NCI-H2171 treated with DMSO at 0.1 percent for 48 hours (cell line): ENCODE measurements around the gene YIF1A.

Source experiments
- DNase-seq: peaks from one replicate; lab custom pipeline; 2025; lab: John Stamatoyannopoulos, UW

Gene YIF1A

GRCh38 chr11:66288671-66289547 lies at the start of gene YIF1A:
Gene YIF1A (minus strand): TSS chr11:66289143. CDS start chr11:66288985, 158 bp downstream.
- peak; percentile 99 for DNase-seq

- peak; percentile 68 for DNase-seq
These were observed 48.4 kb upstream of the YIF1A start for GRCh38 chr11:66337103-66337899.

- DNase-seq, result peak; percentile 98
These were observed 47.5 kb upstream of the YIF1A start, which contains the start of gene RIN1 for GRCh38 chr11:66336234-66337102. Gene RIN1 (minus strand): TSS chr11:66336434. CDS start chr11:66336402, 32 bp downstream.

GRCh38 chr11:66335531-66336233 lies 46.7 kb upstream of the YIF1A start:
- DNase-seq, result peak; percentile 42

GRCh38 chr11:66334605-66335442 lies 45.9 kb upstream of the YIF1A start:
- peak; percentile 69 for DNase-seq

GRCh38 chr11:66333896-66334604 lies 45.1 kb upstream of the YIF1A start:
- peak; percentile 37 for DNase-seq

GRCh38 chr11:66333220-66333877 lies 44.4 kb upstream of the YIF1A start:
- no peak for DNase-seq

GRCh38 chr11:66332371-66333219 lies 43.7 kb upstream of the YIF1A start:
- DNase-seq, result no peak

GRCh38 chr11:66331542-66332370 lies 42.8 kb upstream of the YIF1A start:
- no peak for DNase-seq

- no peak for DNase-seq
These were observed 42.0 kb upstream of the YIF1A start for GRCh38 chr11:66330931-66331330.

GRCh38 chr11:66329165-66329673 lies 40.3 kb upstream of the YIF1A start:
- no peak for DNase-seq

GRCh38 chr11:66328302-66329144 lies 39.6 kb upstream of the YIF1A start:
- DNase-seq, result peak; percentile 83

GRCh38 chr11:66328031-66328301 lies 39.0 kb upstream of the YIF1A start:
- DNase-seq, result no peak

- no peak for DNase-seq
These were observed 38.5 kb upstream of the YIF1A start for GRCh38 chr11:66327171-66328030.
